NK-92 treated with Interleukin-12 subunit alpha and Interleukin-12 subunit beta, amount 100 ng/mL, for 24 hours (cell line): ENCODE measurements around the gene CCNYL1.
"Not testable (repeated sequence)": the region's sequence is repeated elsewhere in the genome, so short reads cannot be mapped to it uniquely, and the experiment has no call there.

Source experiments
- DNase-seq: peaks from one replicate; lab custom pipeline; 2025; lab: John Stamatoyannopoulos, UW

Gene CCNYL1

DNA sequence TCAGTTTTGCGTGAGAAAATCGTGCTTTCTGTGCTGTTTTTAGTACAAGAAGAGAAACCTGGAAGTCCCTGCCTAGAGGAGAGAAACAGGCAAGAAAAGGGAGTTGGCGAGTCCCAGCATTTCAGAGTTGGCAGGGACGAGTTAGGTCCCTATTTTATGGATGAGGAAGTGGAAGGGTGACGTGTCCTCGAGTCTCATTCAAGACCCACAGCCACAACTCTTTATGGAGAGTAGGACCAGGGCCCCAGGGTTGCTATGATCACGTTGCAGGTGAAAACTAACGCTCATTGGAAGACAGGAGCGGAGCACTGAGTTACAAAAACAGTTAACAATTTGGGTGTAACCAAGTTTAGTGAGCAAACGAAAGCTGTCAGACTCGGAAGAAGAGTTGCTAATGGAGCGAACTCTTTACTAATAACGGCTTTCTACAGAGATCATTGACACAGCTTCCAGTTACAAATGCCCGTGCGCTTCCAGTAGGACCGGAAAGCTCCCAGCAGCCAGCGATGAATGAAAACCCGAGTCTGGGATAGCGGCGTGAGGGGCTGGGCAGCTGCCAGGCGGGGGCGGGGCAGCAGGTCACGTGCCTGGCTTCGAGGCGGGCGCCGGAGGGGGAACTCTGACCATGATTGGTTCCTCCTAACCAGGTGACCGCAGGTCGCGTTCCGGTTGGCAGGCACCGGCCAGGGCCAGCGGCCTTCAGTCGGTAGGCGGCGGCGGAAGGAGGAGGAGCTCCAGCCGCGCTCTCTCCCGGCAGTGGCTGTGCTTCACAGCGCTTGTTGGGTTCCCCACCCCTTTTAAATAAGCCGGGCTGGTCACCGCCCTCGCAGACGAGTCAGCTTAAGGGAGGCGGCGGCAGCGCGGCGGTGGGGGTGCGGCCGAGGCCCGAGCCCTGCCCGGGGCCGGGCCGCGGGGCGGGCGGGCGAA is at the start of gene CCNYL1:
CCNYL1 (plus strand) TSS at position 827 of the 927 bp plus-strand sequence. CDS start 257 bp downstream, outside the sequence.
- DNase-seq: peak; percentile 99

DNA sequence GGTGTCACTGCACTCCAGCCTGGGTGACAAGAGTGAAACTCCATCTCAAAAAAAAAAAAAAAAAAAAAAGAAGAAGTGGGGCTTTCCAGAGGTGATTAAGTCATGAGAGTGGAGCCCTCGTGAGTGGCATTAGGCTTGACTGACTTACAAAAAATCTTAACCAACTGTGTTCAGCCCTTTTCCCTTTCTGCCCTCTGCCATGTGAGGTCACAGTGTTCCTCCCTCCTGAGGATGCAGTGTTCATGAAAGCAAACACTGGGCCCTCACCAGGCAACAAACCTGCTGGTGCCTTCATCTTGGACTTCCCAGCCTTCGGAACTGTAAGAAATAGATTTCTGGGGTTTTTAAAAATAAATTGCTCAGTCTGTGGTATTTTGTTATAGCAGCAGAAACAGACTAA is 49.2 kb upstream of the CCNYL1 start:
- DNase-seq: no peak

DNA sequence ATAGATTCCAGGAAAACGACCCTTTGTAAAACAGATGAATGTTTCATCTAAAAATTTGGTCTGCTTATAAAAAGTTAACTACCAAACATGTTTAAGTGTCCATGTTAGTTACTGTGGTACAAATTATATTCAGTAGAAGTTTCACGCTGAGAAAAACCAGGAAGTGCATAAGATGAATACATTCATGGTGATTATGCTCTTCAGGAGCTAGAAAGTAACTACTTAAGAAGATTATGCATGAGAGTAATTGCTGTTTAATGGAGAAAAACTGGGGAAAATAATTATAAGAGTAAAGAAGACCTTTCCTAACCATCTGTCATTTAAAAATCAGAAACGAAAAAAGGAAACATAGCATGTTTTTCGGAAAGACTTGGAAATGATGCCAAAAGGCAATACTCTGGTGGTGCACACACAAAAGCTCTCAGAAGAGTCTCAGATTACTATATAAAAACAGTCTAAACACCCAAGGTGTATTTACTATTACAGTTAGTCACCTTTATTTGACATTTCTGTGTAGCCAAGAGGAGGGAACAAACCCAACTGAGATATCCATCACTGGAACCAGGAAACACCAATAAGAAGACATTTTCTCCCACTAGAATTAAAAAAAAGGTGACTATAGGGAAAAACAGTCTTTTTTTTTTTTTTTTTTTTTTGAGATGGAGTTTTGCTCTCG is 47.4 kb upstream of the CCNYL1 start:
- no peak for DNase-seq

DNA sequence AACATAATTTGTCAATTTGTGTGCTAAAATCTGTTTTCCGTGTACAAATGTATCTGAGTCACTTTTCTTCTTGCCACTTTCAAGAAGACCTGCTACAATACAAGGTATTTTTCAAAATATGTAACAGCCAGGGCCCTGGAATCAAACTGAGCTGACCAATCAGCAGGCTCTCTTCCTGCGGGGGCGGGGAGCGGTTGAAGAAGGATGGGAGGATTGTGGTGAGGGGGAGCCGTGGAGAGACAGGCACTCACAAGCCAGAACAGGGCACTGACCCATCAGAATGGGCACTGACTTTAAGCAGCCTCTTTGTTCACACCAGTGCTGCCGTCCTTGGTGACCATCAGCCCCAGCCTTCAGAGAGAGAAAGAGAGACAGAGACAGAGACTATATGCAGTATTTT is 40.6 kb upstream of the CCNYL1 start:
- DNase-seq: no peak

DNA sequence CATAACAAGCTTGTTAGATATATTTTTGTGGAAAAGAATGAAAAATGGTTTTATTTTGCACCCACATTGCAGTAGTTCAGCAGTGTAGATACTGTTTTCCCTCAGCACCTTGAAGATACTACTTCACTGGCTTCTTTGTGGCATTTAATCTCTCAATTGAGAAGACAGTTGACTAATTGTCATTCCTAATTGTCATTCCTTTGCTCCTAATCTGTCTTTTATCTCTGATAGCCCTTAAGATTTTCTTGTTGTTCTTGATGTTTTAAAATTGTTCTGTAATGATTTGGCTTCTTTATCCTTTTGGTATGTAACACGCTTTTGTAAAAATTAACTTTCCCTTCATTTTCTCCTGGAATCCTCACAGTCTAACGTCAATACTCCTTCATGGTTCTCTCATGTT is 38.0 kb upstream of the CCNYL1 start:
- DNase-seq: no peak

DNA sequence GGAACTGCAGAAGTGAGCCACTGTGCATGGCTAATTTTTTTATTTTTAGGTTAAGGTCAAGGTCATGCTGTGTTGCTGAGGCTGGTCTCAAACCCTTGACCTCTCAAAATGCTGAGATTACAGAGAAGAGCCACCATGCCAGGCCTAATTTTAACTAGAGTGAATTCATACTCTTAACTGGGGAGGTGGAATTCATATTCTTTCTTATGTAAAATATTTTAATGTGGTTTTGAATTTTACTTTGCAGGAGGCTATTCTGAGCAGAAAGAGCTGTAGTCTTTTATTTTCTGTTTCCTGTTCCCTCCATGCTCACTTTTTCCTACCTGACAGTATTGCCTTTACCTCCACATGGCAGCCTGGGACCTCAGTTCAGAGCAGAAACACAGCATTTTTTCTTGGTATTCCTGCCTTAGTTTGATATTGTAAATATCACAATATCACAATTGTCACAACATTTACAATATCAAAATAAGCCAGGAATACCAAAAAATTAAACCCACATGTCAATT is 37.1 kb upstream of the CCNYL1 start:
- no peak for DNase-seq

DNA sequence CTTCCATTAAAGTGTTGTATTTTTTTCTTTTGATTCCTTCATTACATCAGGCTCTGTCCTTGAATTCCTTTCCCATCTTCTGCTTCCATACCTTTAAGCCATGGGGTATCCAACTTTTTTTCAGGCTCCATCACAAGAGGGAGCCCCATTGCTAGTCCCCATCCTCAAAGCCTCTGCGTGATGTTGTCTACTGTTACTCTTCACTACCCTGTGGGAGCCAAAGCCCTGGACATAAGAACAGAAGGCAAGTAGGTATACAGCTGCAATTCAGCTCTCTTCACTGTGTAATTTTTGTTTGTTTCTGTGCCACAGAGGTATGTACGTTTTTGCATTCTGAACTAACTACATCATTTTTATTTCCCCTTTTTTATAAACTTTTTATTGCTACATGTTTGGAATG is 36.6 kb upstream of the CCNYL1 start:
- DNase-seq: no peak

DNA sequence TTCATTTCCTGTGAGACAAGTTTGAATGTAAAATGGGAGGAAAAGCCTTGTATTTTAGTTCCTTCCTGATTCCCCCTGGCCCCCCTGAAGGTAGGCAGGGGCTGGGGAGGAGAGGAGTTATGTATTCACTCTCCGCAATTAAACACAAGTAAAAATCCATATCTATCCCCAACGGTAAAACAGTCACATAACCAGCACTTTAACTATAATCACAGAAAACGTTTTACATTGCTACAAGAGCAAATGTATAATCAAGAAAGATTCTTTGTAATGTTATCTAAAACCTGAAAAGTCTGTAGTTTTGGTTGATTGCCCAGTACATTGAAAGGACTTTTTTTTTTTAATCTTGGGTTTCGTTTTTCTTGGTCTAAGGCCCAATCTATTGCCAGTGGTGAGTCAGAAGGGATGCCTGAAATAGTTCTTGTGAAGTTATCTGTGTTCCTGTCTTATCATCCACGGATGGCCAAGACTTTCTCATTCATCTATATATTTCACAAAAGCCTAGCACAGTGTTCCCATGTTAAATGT is 34.5 kb upstream of the CCNYL1 start:
- no peak for DNase-seq

DNA sequence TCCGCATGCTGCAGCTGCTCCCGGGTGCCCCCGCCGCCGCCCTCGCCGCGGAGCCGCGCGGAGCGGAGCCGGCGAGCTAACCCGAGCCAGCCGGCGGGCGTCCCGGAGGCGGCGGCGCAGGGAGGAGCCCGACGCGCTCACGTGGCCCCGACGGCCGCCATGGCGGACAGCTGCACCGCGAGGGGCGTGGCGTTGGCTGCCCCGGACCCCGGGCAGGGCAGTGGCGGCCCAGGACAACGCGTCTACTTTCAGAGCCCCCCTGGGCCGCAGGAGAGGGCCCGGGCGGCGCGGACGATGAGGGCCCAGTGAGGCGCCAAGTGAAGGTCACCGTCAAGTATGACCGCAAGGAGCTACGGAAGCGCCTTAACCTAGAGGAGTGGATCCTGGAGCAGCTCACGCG is 30.0 kb upstream of the CCNYL1 start:
- no peak for DNase-seq

DNA sequence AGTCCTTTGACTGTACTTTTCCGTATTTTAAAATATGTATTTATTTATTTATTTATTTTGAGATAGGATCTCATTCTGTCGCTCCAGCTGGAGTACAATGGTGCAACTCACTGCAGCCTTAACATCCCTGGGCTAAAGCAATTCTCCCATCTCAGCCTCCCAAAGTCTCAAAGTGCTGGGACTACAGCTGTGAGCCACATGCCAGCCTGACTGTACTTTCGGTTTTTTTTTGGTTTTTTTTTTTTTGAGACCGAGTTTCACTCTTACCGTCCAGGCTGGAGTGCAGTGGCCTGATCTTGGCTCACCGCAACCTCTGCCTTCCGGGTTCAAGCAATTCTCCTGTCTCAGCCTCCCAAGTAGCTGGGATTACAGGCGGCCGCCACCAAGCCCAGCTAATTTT is 28.9 kb upstream of the CCNYL1 start:
- no peak for DNase-seq

DNA sequence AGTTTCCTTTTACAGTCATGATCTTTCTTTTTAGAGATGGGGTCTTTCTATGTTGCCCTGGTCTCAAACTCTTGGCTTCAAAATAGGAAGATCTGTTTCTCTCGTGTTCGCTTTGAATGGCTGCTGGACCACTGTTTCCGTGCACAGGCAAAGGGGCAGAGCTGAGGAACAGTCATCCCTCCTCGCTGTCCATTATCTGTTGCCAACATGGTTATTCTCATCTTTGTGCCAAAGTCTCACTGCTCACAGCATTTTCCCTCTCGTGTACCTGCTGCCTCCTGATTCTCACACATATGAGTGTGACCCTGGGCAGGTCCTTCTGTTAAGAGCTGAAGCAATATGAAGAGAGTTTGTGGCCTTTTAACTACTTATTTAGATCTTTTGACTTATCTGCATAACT is 28.0 kb upstream of the CCNYL1 start:
- no peak for DNase-seq

DNA sequence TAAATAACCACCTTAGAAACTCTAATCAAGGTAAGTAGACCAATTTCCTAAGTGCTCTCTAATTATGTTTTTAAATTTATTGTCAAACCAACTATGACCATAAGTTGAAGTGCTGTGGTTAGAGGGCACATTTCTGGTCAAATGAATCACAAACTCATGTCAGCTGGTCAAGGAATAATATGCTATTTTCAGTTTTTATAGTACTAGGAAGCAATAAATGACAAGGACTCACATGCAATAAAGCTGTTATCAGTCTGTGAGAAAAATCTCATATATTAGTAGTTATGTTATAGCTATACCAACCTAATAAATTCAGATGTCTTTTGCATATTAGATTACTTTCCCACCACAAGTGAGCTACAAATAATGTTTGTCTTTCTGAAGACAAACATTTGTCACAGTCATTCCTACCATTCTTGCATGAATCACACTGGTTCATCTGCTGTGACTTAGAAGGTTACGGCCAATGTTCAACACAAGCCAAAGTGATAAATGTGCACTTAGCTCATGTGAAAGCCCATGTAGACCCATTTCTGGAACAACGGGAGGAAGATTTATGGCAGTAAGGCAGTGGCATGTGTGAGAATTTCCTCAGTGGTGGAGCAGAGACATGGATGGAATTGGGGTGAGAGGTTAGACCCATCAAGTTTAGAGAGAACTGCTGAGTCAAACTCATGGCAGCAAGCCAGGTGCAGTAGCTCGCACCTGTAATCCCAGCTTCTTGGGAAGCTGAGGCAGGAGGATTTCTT is 27.4 kb upstream of the CCNYL1 start:
- no peak for DNase-seq

DNA sequence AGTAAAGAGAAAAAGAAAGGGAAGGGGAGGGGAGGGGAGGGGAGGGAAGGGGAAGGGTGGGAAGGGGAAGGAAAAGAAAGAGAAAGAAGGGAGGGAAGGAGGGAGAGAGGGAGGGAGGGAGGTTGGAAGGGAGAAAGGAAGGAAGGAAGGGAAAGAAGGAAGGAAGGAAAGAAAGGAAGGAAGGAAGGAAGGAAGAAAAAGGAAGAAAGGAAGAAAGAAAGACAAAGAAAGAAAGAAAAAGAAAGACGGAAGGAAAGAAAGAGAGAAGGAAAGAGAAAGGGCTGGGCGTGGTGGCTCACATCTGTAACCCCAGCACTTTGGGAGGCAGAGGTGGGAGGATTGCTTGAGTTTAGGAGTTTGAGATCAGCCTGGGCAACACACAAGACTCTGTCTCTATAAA is 24.6 kb upstream of the CCNYL1 start:
- no peak for DNase-seq

DNA sequence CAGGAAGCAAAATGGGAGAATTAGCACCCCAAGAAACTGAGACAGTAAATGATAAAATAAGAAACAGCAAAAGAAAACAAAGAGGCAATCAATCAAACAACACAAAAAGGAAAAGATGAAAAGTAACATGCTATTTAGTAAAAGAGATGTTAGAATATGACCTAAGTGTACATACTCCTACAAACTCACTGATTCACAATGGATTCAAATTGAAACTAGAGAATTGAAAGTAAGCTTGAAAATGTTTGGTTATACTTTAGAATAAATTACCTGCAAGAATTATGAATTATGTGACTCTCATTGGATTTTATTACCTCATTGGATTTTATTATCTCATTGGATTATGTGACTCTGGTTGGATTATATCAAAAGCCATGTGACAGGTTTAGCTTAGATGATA is 22.8 kb upstream of the CCNYL1 start:
- DNase-seq: no peak

DNA sequence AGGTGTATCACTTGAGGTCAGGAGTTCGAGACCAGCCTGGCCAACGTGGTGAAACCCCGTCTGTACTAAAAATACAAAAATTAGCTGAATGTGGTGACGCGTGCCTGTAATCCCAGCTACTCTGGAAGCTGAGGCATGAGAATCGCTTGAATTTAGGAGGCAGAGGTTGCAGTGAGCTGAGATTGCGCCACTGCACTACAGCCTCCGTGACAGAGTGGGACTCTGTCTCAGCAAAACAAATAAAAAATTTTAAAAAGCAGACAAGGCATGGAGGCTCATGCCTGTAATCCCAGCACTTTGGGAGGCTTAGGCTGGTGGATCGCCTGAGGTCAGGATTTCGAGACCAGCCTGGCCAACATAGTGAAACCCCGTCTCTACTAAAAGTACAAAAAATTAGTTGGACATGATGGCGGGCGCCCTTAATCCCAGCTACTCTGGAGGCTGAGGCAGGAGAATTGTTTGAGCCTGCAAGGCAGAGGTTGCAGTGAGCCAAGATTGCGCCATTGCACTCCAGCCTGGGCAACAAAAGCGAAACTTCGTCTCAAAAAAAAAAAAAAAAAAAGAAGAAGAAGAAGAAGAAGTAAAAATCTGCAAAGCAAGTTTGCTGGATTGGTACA is 20.5 kb upstream of the CCNYL1 start:
- not testable (repeated sequence) for DNase-seq

DNA sequence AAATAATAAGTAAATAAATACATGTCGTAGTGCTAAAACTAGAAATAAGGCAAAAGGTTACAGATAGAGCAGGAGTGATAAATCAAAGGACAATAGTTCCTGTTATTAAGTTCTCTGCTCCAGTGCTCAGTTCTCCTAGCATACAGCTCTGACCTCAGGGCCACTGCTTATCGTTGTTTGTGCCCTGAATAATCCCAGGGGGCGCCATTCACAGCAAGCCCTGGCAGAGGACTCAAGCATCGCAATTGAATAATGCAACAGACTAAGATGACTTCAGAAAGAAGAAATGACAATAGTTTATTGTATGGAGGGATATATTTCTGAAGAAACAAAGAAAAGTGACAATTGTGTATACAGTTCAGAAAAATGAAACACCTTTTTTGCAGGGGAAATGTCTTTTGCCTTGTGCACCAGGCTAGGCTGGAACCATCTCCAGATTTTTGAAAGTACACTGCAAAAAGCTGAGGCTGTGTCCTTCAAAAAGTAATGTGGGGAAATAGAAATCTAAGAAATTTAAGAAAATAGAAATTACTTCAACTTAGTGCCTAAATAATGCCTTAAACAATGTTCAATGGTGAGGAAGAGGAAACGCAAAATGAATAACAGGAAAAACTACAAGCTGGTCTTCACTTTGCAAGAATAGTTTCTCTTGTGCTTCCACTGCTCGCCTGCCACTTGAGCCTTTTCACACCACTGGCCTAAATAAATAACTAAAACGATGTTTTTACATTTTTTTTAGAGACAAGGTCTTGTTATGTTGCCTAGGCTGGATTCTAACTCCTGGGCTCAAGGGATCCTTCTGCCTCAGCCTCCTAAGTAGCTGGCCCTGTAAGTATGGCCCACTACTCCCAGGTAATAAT is 19.0 kb upstream of the CCNYL1 start:
- DNase-seq: no peak

DNA sequence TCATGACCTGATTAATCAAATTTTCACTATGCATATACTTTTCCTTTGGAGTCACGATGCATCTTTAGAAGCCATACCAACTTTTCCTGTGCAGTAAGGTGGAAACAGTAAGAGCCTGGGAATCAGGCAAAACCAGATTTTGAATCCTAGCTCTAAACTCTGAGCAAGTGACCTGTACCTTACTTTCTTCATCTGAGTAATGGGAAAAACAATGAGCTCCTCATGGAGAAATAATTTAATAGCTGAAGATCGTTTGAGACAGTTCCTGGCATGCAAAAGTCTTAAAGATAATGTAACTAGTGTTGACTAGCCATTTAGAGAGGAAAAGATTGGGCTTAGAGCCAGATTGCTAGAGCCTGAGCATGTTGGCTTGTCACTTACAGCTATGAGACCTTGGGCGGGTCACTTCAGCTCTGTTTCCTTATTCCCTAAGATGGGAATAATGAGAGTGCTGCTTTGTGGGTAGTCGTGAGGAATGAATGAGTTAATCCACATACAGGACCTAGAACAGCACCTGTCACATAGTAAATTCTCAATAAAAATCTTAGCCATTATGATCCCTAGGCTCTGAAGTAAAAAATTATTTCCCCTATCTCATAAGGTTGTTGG is 17.7 kb upstream of the CCNYL1 start:
- no peak for DNase-seq

DNA sequence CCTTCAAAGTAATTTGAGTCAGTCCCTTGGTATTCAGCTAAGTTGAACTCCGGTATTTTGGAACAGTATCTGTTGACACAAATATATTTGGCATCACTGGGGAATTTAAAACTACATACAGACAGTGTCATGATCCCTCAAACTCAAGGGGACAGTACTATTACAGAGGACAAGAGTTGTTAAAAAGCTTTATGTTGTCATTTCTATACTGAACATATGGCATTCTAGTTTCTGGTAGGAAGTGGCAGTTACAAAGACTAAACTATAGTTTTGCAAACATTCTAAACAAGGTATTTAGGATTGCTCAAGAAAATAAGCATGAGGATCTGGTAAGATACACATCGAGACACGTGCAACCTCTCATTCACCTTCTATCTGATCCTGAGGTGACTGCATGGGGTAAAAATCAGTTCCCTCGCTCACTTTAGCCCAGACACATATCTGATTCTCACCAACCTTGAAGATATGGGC is 16.6 kb upstream of the CCNYL1 start:
- no peak for DNase-seq

DNA sequence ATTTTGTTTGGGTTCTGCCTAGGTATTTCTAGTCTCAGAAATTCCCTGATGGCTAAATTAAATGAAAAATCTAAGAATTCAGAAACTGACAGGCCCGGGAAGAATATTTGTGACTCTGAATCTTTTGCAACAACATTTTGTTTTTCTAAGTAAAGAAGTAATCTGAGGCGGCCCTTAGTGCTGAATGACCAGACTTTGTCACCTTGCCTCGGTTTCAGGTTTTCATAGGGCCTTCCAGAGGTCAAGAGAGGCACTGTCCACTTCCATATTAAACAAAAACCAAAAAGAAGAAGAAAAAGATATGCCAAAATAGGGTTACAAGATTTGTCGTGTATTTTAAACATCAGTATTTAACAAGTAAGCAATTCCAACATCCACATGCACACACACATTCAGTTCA is 16.1 kb upstream of the CCNYL1 start:
- DNase-seq: no peak

DNA sequence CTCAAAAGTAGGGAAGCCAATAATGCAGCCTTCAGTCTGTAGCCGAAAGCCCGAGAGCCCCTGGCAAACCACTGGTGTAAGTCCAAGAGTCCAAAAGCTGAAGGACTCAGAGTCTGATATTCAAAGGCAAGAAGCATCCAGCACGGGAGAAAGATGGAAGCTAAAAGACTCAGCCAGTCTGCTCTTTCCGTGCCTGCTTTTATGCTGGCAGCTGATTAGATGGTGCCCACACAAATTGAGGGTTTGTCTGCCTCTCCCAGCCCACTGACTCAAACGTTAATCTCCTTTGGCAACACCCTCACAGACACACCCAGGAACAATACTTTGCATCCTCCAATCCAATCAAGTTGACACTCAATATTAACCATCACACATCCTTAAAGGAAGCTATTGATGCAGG is 14.5 kb upstream of the CCNYL1 start:
- DNase-seq: not testable (repeated sequence)
